Sigmoid colon (tissue), 4 donors: Measurements from ENCODE around the gene SPAG16.

ENCODE experiments used
- EP300 ChIP-seq, 4 donors: sonication (generic); formaldehyde crosslinking; IDR thresholded peaks; one replicate each; pipeline ENCODE4 v1.6.1; 2017; ENCODE audit warnings: antibody characterized with exemption in 4 of 4
- POLR2A ChIP-seq, 2 donors: fragments of 450-650 bp; IDR thresholded peaks; one replicate each; pipeline ENCODE4 v1.6.1; 2016; ENCODE audit warnings: antibody characterized with exemption in 2 of 2, mild to moderate bottlenecking in 2 of 2, moderate library complexity in 2 of 2
- POLR2AphosphoS5 ChIP-seq, 4 donors: sonication (generic); formaldehyde crosslinking; IDR thresholded peaks; one replicate each; pipeline ENCODE4 v1.6.1; 2017; ENCODE audit warnings: antibody characterized with exemption in 4 of 4
- TF ChIP-seq, protein P1 (sequence below), 4 experiments: fragments of 450-650 bp in 3 of 4; fragments of 200-600 bp in 1 of 4; IDR thresholded peaks; one replicate each; pipeline ENCODE4 v1.5.1; 2016 to 2019; ENCODE audit warnings: antibody characterized with exemption in 4 of 4, mild to moderate bottlenecking in 3 of 4, moderate library complexity in 2 of 4

DNA sequence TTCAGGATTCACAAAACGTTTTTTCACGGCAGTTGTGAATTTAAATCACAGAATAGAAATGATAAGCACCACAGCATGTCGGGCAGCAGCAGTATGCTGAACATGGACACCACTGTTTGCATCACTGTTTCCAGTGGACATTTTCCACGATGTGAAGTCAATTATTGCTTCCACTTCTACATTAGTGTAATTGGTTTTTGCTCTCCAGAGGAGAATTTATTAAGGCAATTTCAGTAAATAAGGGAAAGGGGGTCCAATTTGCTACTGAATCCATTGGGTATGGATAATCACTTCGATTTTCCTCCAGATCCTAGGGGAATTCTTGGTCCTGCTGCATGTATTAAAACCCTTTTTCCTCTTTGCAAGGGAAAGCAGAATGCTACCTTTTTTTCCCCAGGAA, 1096.4 kb downstream of the SPAG16 start:
- TF ChIP-seq POLR2A (IDR thresholded peaks at IDR 0.05) (no peak), EP300 (IDR thresholded peaks at IDR 0.05) (no peak), POLR2AphosphoS5 (IDR thresholded peaks at IDR 0.05) (no peak)
- TF ChIP-seq, protein P1, sequence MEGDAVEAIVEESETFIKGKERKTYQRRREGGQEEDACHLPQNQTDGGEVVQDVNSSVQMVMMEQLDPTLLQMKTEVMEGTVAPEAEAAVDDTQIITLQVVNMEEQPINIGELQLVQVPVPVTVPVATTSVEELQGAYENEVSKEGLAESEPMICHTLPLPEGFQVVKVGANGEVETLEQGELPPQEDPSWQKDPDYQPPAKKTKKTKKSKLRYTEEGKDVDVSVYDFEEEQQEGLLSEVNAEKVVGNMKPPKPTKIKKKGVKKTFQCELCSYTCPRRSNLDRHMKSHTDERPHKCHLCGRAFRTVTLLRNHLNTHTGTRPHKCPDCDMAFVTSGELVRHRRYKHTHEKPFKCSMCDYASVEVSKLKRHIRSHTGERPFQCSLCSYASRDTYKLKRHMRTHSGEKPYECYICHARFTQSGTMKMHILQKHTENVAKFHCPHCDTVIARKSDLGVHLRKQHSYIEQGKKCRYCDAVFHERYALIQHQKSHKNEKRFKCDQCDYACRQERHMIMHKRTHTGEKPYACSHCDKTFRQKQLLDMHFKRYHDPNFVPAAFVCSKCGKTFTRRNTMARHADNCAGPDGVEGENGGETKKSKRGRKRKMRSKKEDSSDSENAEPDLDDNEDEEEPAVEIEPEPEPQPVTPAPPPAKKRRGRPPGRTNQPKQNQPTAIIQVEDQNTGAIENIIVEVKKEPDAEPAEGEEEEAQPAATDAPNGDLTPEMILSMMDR (IDR thresholded peaks at IDR 0.05): no peak
